ENCODE measurements around the gene OR51G1.

DNA sequence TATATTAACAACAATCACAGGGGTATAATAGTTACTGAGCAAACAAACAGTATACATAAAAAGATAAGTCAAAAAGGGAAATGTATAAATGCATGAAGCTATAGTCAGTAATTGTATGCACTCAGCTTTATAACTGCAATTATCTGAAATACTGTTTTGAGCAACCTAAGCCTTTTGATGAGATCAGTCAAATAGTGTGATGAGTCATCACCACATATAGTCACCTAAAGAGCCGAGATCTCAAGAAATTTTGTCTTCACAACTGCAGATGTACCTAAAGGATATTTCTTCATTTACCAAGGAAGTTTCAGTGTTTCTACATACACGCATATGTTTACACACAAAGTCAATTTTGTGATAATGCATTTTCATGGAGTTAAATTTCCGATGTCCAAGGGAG, 36.7 kb upstream of the OR51G1 start:
- TF ChIP-seq, protein P1, sequence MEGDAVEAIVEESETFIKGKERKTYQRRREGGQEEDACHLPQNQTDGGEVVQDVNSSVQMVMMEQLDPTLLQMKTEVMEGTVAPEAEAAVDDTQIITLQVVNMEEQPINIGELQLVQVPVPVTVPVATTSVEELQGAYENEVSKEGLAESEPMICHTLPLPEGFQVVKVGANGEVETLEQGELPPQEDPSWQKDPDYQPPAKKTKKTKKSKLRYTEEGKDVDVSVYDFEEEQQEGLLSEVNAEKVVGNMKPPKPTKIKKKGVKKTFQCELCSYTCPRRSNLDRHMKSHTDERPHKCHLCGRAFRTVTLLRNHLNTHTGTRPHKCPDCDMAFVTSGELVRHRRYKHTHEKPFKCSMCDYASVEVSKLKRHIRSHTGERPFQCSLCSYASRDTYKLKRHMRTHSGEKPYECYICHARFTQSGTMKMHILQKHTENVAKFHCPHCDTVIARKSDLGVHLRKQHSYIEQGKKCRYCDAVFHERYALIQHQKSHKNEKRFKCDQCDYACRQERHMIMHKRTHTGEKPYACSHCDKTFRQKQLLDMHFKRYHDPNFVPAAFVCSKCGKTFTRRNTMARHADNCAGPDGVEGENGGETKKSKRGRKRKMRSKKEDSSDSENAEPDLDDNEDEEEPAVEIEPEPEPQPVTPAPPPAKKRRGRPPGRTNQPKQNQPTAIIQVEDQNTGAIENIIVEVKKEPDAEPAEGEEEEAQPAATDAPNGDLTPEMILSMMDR (IDR thresholded peaks at IDR 0.05), result no peak
- no peak for TF ChIP-seq POLR2A (IDR thresholded peaks at IDR 0.05)
